ENCODE results near the gene C10orf95.

C10orf95 gene

GRCh38 chr10:102401342-102401654 is 50.0 kb downstream of the C10orf95 start:
- peaks cover 0 to 24% of the 10 kb centered on the region in 2 experiments; a peak in 1 of 3 replicates for H3K36me3 ChIP-seq (ENCODE audit: control insufficient read depth in 2 of 2, insufficient read depth in 1 of 2, low read length in 2 of 2)
- ChIA-PET CTCF (interaction anchor here (0.6 to 7.2 kb wide), 9 partner anchors 8 to 230 kb away, joined by 3 to 60 read pairs (median 4); partner anchors contain the start of gene CUEDC2), POLR2A (interaction anchor here (1.1 to 1.7 kb wide), 3 partner anchors 21 to 171 kb away, joined by 3 to 8 read pairs (median 4); no protein-coding TSS in a partner anchor)
- H3K9me3 ChIP-seq (ENCODE audit: control insufficient read depth, insufficient read depth, low read depth, low read length): no peaks in the 10 kb centered on the region
- no peak overlapping the region for H3K27ac ChIP-seq (ENCODE audit: extremely low read depth, low read depth, low read length)
- no peak overlapping the region for H3K4me3 ChIP-seq (ENCODE audit: low read depth, low read length)
- no peaks in the 10 kb centered on the region for H3K4me1 ChIP-seq (ENCODE audit: control insufficient read depth, insufficient read depth, low read length)
- TF ChIP-seq KLF7 (tag by site-specific recombination; IDR thresholded peaks at IDR 0.05; ENCODE audit: borderline replicate concordance): no peak
- TF ChIP-seq ZNF114 (tag by site-specific recombination; IDR thresholded peaks at IDR 0.05): no peak
- TF ChIP-seq ZNF776 (tag by site-specific recombination; IDR thresholded peaks at IDR 0.05; ENCODE audit: borderline replicate concordance): no peak
- TF ChIP-seq ZBTB8A (tag by site-specific recombination; IDR thresholded peaks at IDR 0.05): no peak

- no peak overlapping the region for H3K27ac ChIP-seq (ENCODE audit: extremely low read depth, low read depth, low read length)
- H3K9me3 ChIP-seq (ENCODE audit: control insufficient read depth, insufficient read depth, low read depth, low read length): no peaks in the 10 kb centered on the region
- peaks cover 5% of the 10 kb centered on the region; the same call in 1 of the 2 replicates for H3K4me1 ChIP-seq (ENCODE audit: control insufficient read depth, insufficient read depth, low read length)
- TF ChIP-seq ATF2 (tag by site-specific recombination; IDR thresholded peaks at IDR 0.05; ENCODE audit: low read depth) (no peak), SCRT2 (tag by site-specific recombination; IDR thresholded peaks at IDR 0.05) (no peak), ZBTB44 (tag by site-specific recombination; IDR thresholded peaks at IDR 0.05) (no peak), ZNF169 (tag by site-specific recombination; IDR thresholded peaks at IDR 0.05) (no peak), CTCF (tag by site-specific recombination; IDR thresholded peaks at IDR 0.05) (no peak), ZNF311 (tag by site-specific recombination; IDR thresholded peaks at IDR 0.05; ENCODE audit: borderline replicate concordance) (no peak), ZBTB10 (tag by site-specific recombination; IDR thresholded peaks at IDR 0.05) (no peak), HOXC10 (CRISPR knock-in tag; IDR thresholded peaks at IDR 0.05) (no peak)
- ChIA-PET CTCF (interaction anchor here (0.5 to 5.7 kb wide), 15 partner anchors 11 to 268 kb away, joined by 3 to 60 read pairs (median 8); partner anchors contain the start of genes FBXL15 and PPRC1), POLR2A (interaction anchor here (0.8 to 1.2 kb wide), 3 partner anchors 21 to 171 kb away, joined by 3 to 4 read pairs (median 3); no protein-coding TSS in a partner anchor)
- no peak overlapping the region for H3K4me3 ChIP-seq (ENCODE audit: low read depth, low read length)
- peaks cover 0 to 24% of the 10 kb centered on the region in 2 experiments; a peak in 1 of 3 replicates for H3K36me3 ChIP-seq (ENCODE audit: control insufficient read depth in 2 of 2, insufficient read depth in 1 of 2, low read length in 2 of 2)
Measured at GRCh38 chr10:102400598-102401341, 50.6 kb downstream of the C10orf95 start.
